Measurements from ENCODE around the gene PPP2R3A.
"Not testable (repeated sequence)": the region's sequence is repeated elsewhere in the genome, so short reads cannot be mapped to it uniquely, and the experiment has no call there.

PPP2R3A gene

GRCh38 chr3:136074546-136075170 is 109.1 kb downstream of the PPP2R3A start:
- no peak for DNase-seq (ENCODE audit: insufficient read length)
- TF ChIP-seq POLR2AphosphoS5 (IDR thresholded peaks at IDR 0.05; ENCODE audit: low read depth, low read length) = no peak
- TF ChIP-seq TAF1 (IDR thresholded peaks at IDR 0.05; ENCODE audit: borderline replicate concordance, low read depth, low read length) = no peak
- no peak for FAIRE-seq

- FAIRE-seq (peak; percentile 88), DNase-seq (ENCODE audit: insufficient read length) (no peak)
- TF ChIP-seq POLR2AphosphoS5 (IDR thresholded peaks at IDR 0.05; ENCODE audit: low read depth, low read length) = no peak
- TF ChIP-seq POLR2A (IDR thresholded peaks at IDR 0.05; ENCODE audit: low read depth, low read length) = no peak
- no peak for TF ChIP-seq TAF1 (IDR thresholded peaks at IDR 0.05; ENCODE audit: borderline replicate concordance, low read depth, low read length)
Observed at GRCh38 chr3:136075218-136075808, 109.8 kb downstream of the PPP2R3A start.

GRCh38 chr3:136075811-136076210 is 110.3 kb downstream of the PPP2R3A start:
- no peak for TF ChIP-seq TAF1 (IDR thresholded peaks at IDR 0.05; ENCODE audit: borderline replicate concordance, low read depth, low read length)
- TF ChIP-seq POLR2AphosphoS5 (IDR thresholded peaks at IDR 0.05; ENCODE audit: low read depth, low read length) = no peak
- TF ChIP-seq POLR2A (IDR thresholded peaks at IDR 0.05; ENCODE audit: low read depth, low read length) = no peak
- DNase-seq (ENCODE audit: insufficient read length) (no peak), FAIRE-seq (no peak)

- DNase-seq (ENCODE audit: insufficient read length) (no peak), FAIRE-seq (peak; percentile 44)
- TF ChIP-seq POLR2AphosphoS5 (IDR thresholded peaks at IDR 0.05; ENCODE audit: low read depth, low read length) (no peak), TAF1 (IDR thresholded peaks at IDR 0.05; ENCODE audit: borderline replicate concordance, low read depth, low read length) (no peak)
Observed at GRCh38 chr3:136078421-136079364, 113.2 kb downstream of the PPP2R3A start.

- FAIRE-seq; DNase-seq (ENCODE audit: insufficient read length): not testable (repeated sequence)
Observed at GRCh38 chr3:136083641-136084382, 118.3 kb downstream of the PPP2R3A start.

GRCh38 chr3:136085067-136085466 is 119.5 kb downstream of the PPP2R3A start:
- not testable (repeated sequence) for DNase-seq (ENCODE audit: insufficient read length); FAIRE-seq

- TF ChIP-seq TAF1 (IDR thresholded peaks at IDR 0.05; ENCODE audit: borderline replicate concordance, low read depth, low read length) (no peak), POLR2AphosphoS5 (IDR thresholded peaks at IDR 0.05; ENCODE audit: low read depth, low read length) (no peak), POLR2A (IDR thresholded peaks at IDR 0.05; ENCODE audit: low read depth, low read length) (no peak)
- FAIRE-seq (peak; percentile 21), DNase-seq (ENCODE audit: insufficient read length) (no peak)
Observed at GRCh38 chr3:136093771-136094170, 128.2 kb downstream of the PPP2R3A start.

- TF ChIP-seq TAF1 (IDR thresholded peaks at IDR 0.05; ENCODE audit: borderline replicate concordance, low read depth, low read length) (no peak), POLR2AphosphoS5 (IDR thresholded peaks at IDR 0.05; ENCODE audit: low read depth, low read length) (no peak), POLR2A (IDR thresholded peaks at IDR 0.05; ENCODE audit: low read depth, low read length) (no peak)
- FAIRE-seq (peak; percentile 17), DNase-seq (ENCODE audit: insufficient read length) (no peak)
Observed at GRCh38 chr3:136105044-136105443, 139.5 kb downstream of the PPP2R3A start.

- DNase-seq (ENCODE audit: insufficient read length) = no peak
- TF ChIP-seq TAF1 (IDR thresholded peaks at IDR 0.05; ENCODE audit: borderline replicate concordance, low read depth, low read length) = no peak
- TF ChIP-seq POLR2AphosphoS5 (IDR thresholded peaks at IDR 0.05; ENCODE audit: low read depth, low read length) = no peak
- TF ChIP-seq POLR2A (IDR thresholded peaks at IDR 0.05; ENCODE audit: low read depth, low read length) = no peak
- no peak for FAIRE-seq
Observed at GRCh38 chr3:136106101-136106500, 140.6 kb downstream of the PPP2R3A start.

- no peak for DNase-seq (ENCODE audit: insufficient read length)
Observed at GRCh38 chr3:136109499-136109898, 144.0 kb downstream of the PPP2R3A start.

GRCh38 chr3:136110481-136110880 is 145.0 kb downstream of the PPP2R3A start:
- TF ChIP-seq TAF1 (IDR thresholded peaks at IDR 0.05; ENCODE audit: borderline replicate concordance, low read depth, low read length) = no peak
- TF ChIP-seq POLR2A (IDR thresholded peaks at IDR 0.05; ENCODE audit: low read depth, low read length) = no peak
- TF ChIP-seq POLR2AphosphoS5 (IDR thresholded peaks at IDR 0.05; ENCODE audit: low read depth, low read length) = no peak
- no peak for DNase-seq (ENCODE audit: insufficient read length)
- no peak for FAIRE-seq

More at GRCh38 chr3:136109499-136109898, 144.0 kb downstream of the PPP2R3A start:
- TF ChIP-seq TAF1 (IDR thresholded peaks at IDR 0.05; ENCODE audit: borderline replicate concordance, low read depth, low read length) (no peak), POLR2A (IDR thresholded peaks at IDR 0.05; ENCODE audit: low read depth, low read length) (no peak), POLR2AphosphoS5 (IDR thresholded peaks at IDR 0.05; ENCODE audit: low read depth, low read length) (no peak)
- FAIRE-seq = peak; percentile 70

Measured in GM12892 (cell line).